HG03095 (cell line): ENCODE results near the gene PADI4.

ENCODE experiments used
- ATAC-seq: cut with Tn5 transposase; IDR thresholded peaks from one replicate; pipeline ENCODE4 v1.9.1; 2021; ENCODE audit warnings: moderate library complexity; ENCODE audit not compliant: unreplicated experiment

Gene PADI4

GRCh38 chr1:17347769-17348592 lies 40.0 kb downstream of the PADI4 start:
- ATAC-seq, result no peak

- ATAC-seq, result peak; percentile 74
These were observed 40.7 kb downstream of the PADI4 start for GRCh38 chr1:17348593-17349234.

- no peak for ATAC-seq
These were observed 42.1 kb downstream of the PADI4 start for GRCh38 chr1:17350083-17350482.

- ATAC-seq, result no peak
These were observed 43.0 kb downstream of the PADI4 start for GRCh38 chr1:17350928-17351446.

- no peak for ATAC-seq
These were observed 43.8 kb downstream of the PADI4 start for GRCh38 chr1:17351598-17352324.

GRCh38 chr1:17352419-17352909 lies 44.5 kb downstream of the PADI4 start:
- no peak for ATAC-seq

GRCh38 chr1:17355898-17356297 lies 47.9 kb downstream of the PADI4 start:
- ATAC-seq, result no peak

GRCh38 chr1:17356387-17357026 lies 48.5 kb downstream of the PADI4 start:
- ATAC-seq, result no peak

- no peak for ATAC-seq
These were observed 50.6 kb downstream of the PADI4 start for GRCh38 chr1:17358557-17358956.

- no peak for ATAC-seq
These were observed 51.0 kb downstream of the PADI4 start for GRCh38 chr1:17359031-17359430.

GRCh38 chr1:17359808-17360207 lies 51.8 kb downstream of the PADI4 start:
- ATAC-seq, result no peak

GRCh38 chr1:17360272-17360956 lies 52.4 kb downstream of the PADI4 start:
- no peak for ATAC-seq

- no peak for ATAC-seq
These were observed 53.7 kb downstream of the PADI4 start for GRCh38 chr1:17361687-17362086.

GRCh38 chr1:17363351-17363750 lies 55.4 kb downstream of the PADI4 start:
- ATAC-seq, result no peak

GRCh38 chr1:17363771-17364170 lies 55.8 kb downstream of the PADI4 start:
- ATAC-seq, result no peak

- no peak for ATAC-seq
These were observed 57.3 kb downstream of the PADI4 start for GRCh38 chr1:17365293-17365692.

GRCh38 chr1:17369466-17369865 lies 61.5 kb downstream of the PADI4 start:
- ATAC-seq, result no peak

GRCh38 chr1:17370618-17371017 lies 62.6 kb downstream of the PADI4 start:
- ATAC-seq, result no peak

- no peak for ATAC-seq
These were observed 63.9 kb downstream of the PADI4 start, which contains the start of gene PADI6 for GRCh38 chr1:17371896-17372295. Gene PADI6, plus strand, starts transcription at chr1:17372196. Its CDS starts 50 bp downstream, at chr1:17372246.

- ATAC-seq, result no peak
These were observed 65.0 kb downstream of the PADI4 start for GRCh38 chr1:17372955-17373354.
